Calu3 (cell line): ENCODE measurements around the gene MAG. TPM values are rescaled to one million over a fixed set of nuclear protein-coding genes. Genes with fewer than 3 reads are reported as not detected.

Experiments used
- BruUV-seq: library from RNA; stranded (reverse); fragments of 400-500 nt; replicated peaks from 2 replicates; lab custom pipeline; 2021; lab: Mats Ljungman, UMichigan
- CTCF ChIA-PET: fragments of 300-600 bp; sonication (Branson Sonifier 250); formaldehyde crosslinking; loops from one replicate; lab custom pipeline; 2022; ENCODE audit warnings: antibody characterized with exemption; lab: Charles Lee
- DNase-seq: peaks from one replicate; pipeline ENCODE4 v3.0.0; 2022
- H3K27ac Mint-ChIP-seq: one replicate; pipeline ENCODE4 v1.8.0; 2022; ENCODE audit warnings: mixed read lengths; ENCODE audit not compliant: unreplicated experiment
- H3K27me3 Mint-ChIP-seq: one replicate; pipeline ENCODE4 v1.8.0; 2022; ENCODE audit warnings: mixed read lengths; ENCODE audit not compliant: unreplicated experiment
- H3K36me3 Mint-ChIP-seq: one replicate; pipeline ENCODE4 v1.8.0; 2022; ENCODE audit warnings: mild to moderate bottlenecking, moderate library complexity, mixed read lengths; ENCODE audit not compliant: insufficient read depth, unreplicated experiment
- H3K4me1 Mint-ChIP-seq: one replicate; pipeline ENCODE4 v1.8.0; 2022; ENCODE audit warnings: mild to moderate bottlenecking, low read depth, mixed read lengths; ENCODE audit not compliant: unreplicated experiment
- H3K4me3 Mint-ChIP-seq: one replicate; pipeline ENCODE4 v1.8.0; 2022; ENCODE audit warnings: mild to moderate bottlenecking, low read depth, moderate library complexity, mixed read lengths; ENCODE audit not compliant: unreplicated experiment
- H3K9me3 Mint-ChIP-seq: one replicate; pipeline ENCODE4 v1.8.0; 2022; ENCODE audit warnings: low read depth, mixed read lengths; ENCODE audit not compliant: unreplicated experiment
- intact Hi-C: fragments of 100-400 bp; cut with micrococcal nuclease; formaldehyde crosslinking; loops from one replicate; pipeline ENCODE4 v1.10.0; 2022; ENCODE audit not compliant: unreplicated experiment
- total RNA-seq: library from RNA; stranded (reverse); gene quantifications from 2 replicates; pipeline ENCODE4 v1.2.3, GENCODE V29; 2022
- TF ChIP-seq, protein P1 (sequence below): fragments of 200-600 bp; IDR thresholded peaks from one replicate; pipeline ENCODE4 v1.8.0; 2022; ENCODE audit warnings: antibody characterized with exemption; ENCODE audit not compliant: unreplicated experiment

Gene MAG
- total RNA-seq, 1 experiment from 2014 or later, result not detected

DNA sequence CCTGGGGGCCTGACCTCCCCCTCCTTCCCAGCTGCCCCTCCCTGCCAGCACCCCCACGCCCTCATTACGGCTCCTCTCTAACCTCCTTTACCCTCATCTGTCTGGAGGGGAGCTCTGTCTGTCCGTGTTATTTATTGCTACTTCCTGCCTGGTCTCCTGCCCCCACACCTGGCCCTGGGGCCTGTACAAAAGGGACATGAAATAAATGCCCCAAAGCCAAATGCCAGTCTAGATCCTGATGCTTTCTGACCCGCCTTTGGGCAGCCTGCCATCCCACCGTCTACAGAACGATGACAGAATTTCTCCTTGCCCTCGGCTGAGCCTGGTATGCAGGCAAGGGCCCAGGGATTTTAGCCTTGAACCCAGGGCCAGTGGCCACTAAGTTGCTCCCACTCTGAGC, 21.6 kb downstream of the MAG start:
- intact Hi-C loops, result no loop called here
- BruUV-seq, result no TSS peak
- no peaks in the 10 kb centered on the region for H3K9me3 Mint-ChIP-seq
- H3K4me1 Mint-ChIP-seq, result peaks cover 38% of the 10 kb centered on the region
- DNase-seq, result peak; percentile 39
- H3K36me3 Mint-ChIP-seq, result peaks cover 4% of the 10 kb centered on the region
- TF ChIP-seq, protein P1, sequence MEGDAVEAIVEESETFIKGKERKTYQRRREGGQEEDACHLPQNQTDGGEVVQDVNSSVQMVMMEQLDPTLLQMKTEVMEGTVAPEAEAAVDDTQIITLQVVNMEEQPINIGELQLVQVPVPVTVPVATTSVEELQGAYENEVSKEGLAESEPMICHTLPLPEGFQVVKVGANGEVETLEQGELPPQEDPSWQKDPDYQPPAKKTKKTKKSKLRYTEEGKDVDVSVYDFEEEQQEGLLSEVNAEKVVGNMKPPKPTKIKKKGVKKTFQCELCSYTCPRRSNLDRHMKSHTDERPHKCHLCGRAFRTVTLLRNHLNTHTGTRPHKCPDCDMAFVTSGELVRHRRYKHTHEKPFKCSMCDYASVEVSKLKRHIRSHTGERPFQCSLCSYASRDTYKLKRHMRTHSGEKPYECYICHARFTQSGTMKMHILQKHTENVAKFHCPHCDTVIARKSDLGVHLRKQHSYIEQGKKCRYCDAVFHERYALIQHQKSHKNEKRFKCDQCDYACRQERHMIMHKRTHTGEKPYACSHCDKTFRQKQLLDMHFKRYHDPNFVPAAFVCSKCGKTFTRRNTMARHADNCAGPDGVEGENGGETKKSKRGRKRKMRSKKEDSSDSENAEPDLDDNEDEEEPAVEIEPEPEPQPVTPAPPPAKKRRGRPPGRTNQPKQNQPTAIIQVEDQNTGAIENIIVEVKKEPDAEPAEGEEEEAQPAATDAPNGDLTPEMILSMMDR, result no peak
- H3K4me3 Mint-ChIP-seq, result no peak overlapping the region
- H3K27ac Mint-ChIP-seq, result peak overlapping the region; percentile 31
- H3K27me3 Mint-ChIP-seq, result no peaks in the 10 kb centered on the region
- CTCF ChIA-PET, result interaction anchor here (0.6 kb wide), 1 partner anchor 543 kb away, joined by 3 read pairs; the partner anchor contains the start of gene KIRREL2

GRCh38 chr19:35314031-35314430, 22.1 kb downstream of the MAG start:
- Mint-ChIP-seq H3K9me3 (no peaks in the 10 kb centered on the region), H3K27ac (no peak overlapping the region), H3K27me3 (no peaks in the 10 kb centered on the region), H3K4me1 (peaks cover 42% of the 10 kb centered on the region), H3K4me3 (no peak overlapping the region), H3K36me3 (peaks cover 8% of the 10 kb centered on the region)
- intact Hi-C loops, result no loop called here
- CTCF ChIA-PET, result no interaction called here
- no peak for DNase-seq
- TF ChIP-seq, protein P1, result no peak
- no TSS peak for BruUV-seq

DNA sequence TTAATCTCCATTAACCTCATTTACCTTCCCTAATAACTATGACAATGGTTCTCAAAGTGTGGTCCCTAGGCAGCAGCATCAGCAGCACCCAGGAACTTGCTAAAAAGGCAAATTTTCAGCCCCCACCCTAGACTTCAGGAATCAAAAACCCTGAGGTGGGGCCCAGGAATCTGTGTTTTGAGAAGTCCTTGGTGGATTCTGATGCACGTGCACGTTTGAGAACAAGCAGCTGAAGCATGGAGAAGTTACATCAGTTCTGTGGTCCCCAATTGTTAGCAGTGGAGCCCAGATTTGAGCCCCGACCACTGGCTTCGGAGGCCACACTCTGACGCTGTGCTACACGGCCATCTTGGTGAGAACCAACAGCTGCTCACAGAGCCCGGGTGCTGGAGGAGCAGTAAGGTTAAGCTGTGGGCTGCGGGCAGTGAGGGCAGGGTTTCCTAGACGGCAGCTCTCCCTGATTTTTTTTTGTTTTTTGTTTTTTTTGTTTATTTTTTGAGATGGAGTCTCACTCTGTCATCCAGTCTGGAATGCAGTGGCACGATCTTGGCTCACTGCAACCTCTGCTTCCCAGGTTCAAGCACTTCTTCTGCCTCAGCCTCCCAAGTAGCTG, 23.0 kb downstream of the MAG start:
- Mint-ChIP-seq H3K9me3 (no peaks in the 10 kb centered on the region), H3K4me3 (no peak overlapping the region), H3K27me3 (no peaks in the 10 kb centered on the region), H3K27ac (no peak overlapping the region), H3K4me1 (peaks cover 49% of the 10 kb centered on the region), H3K36me3 (peaks cover 14% of the 10 kb centered on the region)
- intact Hi-C loops, result no loop called here
- CTCF ChIA-PET, result interaction anchor here (0.6 to 1.2 kb wide), 2 partner anchors 8 to 144 kb away, joined by 3 to 4 read pairs; no protein-coding TSS in a partner anchor
- TF ChIP-seq, protein P1, result no peak
- no TSS peak for BruUV-seq
- no peak for DNase-seq

GRCh38 chr19:35315883-35316282, 23.9 kb downstream of the MAG start:
- TF ChIP-seq, protein P1, result no peak
- BruUV-seq, result no TSS peak
- no peak overlapping the region for H3K27ac Mint-ChIP-seq
- H3K9me3 Mint-ChIP-seq, result no peaks in the 10 kb centered on the region
- CTCF ChIA-PET, result interaction anchor here (1.2 kb wide), 1 partner anchor 9 kb away, joined by 4 read pairs; no protein-coding TSS in a partner anchor
- intact Hi-C loops, result no loop called here
- no peak overlapping the region for H3K4me3 Mint-ChIP-seq
- no peak for DNase-seq
- H3K27me3 Mint-ChIP-seq, result no peaks in the 10 kb centered on the region
- peaks cover 49% of the 10 kb centered on the region for H3K4me1 Mint-ChIP-seq
- peaks cover 14% of the 10 kb centered on the region for H3K36me3 Mint-ChIP-seq
